ENCODE results near the gene TRAPPC6A. TPM values are rescaled to one million over a fixed set of nuclear protein-coding genes. Genes with fewer than 3 reads are reported as not detected.

The TRAPPC6A gene
- total RNA-seq, 1 donor from 2014 or later: 19.0 TPM

DNA sequence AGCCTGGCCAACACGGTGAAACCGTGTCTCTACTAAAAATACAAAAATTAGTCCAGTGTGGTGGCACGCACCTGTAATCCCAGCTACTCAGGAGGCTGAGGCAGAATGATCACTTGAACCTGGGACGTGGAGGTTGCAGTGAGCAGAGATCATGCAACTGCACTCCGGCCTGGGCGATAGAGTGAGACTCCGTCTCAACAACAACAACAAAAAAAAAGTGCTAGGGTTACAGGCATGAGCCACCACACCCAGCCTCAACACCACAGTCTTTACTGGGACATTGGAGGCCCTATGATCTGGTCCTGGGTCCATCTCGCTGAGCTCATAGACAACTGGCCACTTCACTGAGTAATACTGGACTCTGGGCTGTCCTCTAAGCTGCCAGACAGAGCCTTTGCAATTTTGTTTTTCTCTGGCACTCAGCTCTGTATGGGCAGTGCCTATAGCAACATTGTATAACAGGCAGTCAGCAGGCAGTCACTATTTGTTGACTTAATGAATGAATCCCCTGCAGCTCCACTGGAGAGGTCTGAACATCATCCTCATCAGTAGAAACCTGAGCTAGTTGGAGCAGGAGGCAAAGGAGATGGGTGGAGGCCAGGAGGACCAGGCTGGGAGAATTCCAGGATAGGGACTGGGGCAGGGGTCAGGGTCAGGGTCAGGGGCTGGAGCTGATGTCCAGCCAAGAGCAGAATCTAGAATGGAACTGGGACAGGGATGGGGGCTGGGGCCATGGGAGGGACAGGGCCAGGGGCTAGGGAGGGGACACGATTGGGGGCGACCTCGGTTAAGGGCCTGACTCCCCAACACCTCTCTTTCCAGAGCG lies 8.7 kb upstream of the TRAPPC6A start:
- no peak for DNase-seq (ENCODE audit: low read depth in 2 of 2)

DNA sequence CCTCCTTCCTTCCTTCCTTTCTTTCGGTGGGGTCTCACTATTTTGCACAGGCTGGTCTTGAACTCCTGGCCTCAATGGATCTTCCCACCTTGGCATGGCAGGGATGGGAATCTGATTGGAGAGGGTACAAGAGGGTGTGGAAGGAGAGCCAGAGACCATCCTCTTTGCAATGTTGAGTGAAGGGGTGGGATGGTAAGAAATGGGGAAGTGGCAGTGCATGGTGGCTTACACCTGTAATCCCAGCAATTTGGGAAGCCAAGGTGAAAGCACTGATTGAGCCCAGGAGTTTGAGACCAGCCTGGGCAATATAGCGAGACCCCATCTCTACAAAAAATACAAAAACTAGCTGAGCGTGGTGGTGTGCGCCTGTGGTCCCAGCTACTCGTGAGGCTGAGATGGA lies 6.1 kb upstream of the TRAPPC6A start:
- DNase-seq (ENCODE audit: low read depth in 2 of 2): no peak

DNA sequence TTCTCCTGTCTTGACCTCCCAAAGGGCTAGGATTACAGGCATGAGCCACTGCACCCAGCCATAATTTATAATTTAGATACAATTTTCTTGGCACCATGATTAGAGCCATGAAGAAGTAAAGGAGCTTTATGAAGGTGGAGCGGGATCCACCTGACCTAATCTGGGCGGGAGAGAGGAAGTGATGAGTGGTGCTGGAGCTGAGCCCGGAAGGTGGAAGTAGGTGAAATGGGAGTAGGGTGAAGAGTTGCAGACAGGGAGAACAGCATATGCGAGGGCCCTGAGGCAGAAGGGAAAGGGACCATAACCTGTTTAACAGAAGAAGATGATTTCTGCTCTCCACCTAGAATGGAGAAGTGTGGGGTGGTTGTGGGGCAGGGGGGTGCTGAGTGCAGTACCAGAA lies 4.7 kb upstream of the TRAPPC6A start:
- no peak for DNase-seq (ENCODE audit: low read depth in 2 of 2)

DNA sequence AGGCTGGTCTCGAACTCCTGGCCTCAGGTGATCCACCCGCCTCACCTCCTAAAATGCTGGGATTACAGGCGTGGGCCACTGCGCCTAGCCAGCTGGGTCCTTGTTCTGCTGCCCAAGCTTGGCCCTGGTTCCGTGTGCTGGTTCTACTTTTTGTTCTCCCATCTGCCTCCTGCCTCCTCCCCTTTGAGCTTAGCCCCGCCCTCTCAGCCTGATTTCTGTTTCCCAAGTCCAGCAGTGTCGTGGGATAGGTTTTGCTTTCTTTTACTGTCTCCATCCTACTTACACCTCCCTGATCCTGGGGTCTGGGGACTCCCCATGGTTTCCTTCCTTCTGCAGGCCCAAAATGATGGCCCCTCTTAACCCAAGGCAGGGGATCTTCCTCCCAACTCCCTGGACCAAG lies 2.9 kb upstream of the TRAPPC6A start:
- no peak for DNase-seq (ENCODE audit: low read depth in 2 of 2)

DNA sequence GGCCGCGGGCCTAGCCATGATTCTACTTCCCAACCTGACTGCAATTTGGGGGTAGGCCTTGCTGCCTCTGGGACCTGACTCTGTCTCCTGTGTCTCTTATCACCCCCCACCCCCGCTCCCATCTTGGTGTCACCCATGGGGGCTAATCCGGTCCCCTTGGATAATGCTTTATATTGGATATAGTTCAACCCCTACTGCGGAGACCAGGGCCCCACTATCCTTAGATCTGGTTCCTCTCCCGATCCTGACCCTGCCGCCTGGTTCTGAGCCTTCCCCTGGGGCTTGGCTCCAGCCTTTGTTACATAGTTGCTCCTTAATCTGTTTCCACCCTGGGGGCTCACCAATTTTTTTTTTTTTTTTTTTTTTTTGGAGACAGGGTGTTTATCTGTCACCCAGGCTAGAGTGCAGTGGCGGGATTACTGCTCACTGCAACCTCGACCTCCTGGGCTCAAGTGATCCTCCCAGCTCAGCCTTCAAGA lies 1.9 kb upstream of the TRAPPC6A start:
- no peak for DNase-seq (ENCODE audit: low read depth in 2 of 2)

DNA sequence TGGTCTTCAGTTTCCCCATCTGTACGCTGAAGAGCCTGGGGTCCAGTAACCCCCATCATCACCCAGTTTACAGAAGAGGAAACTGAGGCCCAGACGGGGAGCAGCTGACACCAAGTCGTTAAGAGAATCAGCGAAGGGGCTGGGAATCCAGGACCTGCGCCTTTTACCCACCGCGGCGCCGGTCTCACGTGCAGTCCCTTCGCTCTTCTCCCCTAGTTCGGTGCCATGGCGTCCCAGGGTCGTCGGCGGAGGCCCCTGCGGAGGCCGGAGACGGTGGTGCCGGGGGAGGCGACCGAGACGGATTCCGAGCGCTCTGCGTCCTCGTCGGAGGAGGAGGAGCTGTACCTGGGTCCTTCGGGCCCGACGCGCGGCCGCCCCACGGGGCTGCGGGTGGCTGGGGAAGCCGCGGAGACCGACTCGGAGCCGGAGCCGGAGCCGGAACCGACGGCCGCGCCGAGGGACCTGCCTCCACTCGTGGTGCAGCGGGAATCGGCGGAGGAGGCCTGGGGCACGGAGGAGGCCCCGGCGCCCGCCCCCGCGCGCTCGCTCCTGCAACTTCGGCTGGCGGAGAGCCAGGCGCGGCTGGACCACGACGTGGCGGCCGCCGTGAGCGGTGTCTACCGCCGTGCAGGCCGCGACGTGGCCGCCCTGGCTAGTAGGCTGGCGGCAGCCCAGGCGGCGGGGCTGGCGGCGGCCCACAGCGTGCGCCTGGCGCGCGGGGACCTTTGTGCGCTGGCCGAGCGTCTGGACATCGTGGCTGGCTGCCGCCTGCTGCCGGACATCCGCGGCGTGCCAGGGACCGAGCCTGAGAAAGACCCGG lies 1.2 kb upstream of the TRAPPC6A start:
- peak in 1 of 2 donors; percentile 54 for DNase-seq (ENCODE audit: low read depth in 2 of 2)

DNA sequence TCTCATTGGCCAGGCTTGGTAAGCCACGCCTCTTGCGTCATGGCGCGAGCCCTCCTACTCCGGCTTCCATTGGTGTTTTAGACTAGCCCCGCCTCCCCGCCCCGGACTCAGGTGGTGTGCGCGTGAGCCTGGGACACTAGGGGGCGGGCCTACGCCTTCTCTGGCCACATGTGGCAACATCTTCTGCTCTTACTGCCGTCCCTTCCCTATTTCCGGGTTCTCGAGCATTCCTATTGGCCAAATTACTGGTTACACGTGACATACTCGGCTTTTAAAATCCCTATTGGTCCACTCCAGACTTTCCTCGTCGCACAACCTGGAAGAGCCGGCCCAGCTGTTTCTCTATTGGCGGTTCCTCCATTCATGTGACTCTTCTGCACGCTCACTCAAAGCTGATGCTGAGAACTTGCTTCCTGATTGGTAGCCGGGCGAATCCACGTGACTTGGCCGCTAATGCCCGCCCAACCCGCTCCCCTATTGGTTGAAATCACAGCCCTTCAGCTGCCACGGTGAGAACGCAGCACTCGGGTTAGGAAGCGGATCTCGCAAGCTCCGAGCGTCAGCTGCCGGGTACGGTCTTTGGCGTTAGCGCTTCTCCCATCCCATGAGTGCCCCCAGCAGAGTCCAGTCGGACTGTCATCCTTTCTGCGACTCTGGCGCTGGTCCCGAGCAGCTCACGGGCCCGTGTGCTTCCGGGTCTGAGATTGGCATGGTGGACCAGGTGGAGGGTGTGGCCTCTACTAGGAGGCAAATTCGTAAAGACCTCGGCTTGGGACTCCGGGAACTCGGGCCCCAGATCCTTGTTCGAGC lies 430 bp upstream of the TRAPPC6A start, which contains the start of gene BLOC1S3:
Gene BLOC1S3, plus strand, starts transcription at position 523 of the 810 bp plus-strand sequence. CDS start 513 bp downstream, outside the sequence.
- peak; percentile 100 for DNase-seq (ENCODE audit: low read depth in 2 of 2)

DNA sequence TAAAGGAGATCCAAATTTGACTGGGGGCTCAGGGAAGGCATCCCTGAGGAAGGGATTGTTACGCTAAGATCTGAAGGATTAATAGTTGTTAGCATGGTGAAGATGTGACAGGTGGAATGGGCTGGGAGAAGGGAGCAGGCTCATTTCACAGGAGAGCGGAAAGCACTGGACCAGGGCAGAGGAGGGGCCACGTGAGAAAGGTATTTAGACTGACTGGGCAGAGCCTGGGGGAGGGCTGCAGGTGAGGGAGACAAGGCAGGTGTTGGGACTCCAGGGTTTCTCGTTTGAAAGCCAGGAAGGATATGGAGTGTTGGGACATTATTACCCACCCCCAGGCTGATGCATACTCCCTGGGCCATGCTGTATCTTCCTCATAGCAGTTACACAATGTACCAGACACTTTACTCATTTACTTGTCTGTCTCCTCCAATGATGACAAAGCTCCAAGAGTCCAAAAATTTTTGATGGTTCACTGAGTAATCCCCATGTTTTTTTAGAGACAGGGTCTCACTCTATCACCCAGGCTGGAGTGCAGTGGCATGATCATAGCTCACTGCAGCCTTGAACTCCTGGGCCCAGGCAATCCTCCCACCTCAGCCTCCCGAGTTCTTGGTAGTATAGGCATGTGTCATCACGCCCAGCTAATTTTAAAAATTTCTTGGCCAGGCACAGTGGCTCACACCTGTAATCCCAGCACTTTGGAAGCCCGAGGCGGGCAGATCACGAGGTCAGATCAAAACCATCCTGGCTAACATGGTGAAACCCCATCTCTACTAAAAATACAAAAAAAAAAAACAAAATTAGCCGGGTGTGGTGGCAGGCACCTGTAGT lies 2.3 kb downstream of the TRAPPC6A start:
- DNase-seq (ENCODE audit: low read depth in 2 of 2): no peak

DNA sequence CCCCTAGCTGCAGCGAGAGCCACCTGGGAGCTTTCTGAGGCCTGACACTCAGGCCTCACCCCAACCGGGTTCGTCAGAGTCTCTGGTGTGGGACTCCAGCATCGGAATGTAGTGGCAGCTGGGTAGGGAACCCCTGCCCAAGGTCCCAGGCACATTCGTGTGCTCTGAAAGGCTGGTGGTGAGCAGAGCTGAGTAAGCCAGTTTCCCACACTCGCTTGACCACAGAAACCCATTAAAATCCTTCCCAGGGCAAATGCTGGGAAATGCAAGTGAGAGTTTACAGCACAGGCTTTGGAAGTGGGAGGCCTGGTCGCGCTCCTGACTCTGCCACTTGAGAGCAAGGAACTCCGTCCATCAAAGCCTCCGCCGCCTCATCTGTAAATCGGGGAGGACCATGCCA lies 4.2 kb downstream of the TRAPPC6A start:
- DNase-seq (ENCODE audit: low read depth in 2 of 2): no peak

DNA sequence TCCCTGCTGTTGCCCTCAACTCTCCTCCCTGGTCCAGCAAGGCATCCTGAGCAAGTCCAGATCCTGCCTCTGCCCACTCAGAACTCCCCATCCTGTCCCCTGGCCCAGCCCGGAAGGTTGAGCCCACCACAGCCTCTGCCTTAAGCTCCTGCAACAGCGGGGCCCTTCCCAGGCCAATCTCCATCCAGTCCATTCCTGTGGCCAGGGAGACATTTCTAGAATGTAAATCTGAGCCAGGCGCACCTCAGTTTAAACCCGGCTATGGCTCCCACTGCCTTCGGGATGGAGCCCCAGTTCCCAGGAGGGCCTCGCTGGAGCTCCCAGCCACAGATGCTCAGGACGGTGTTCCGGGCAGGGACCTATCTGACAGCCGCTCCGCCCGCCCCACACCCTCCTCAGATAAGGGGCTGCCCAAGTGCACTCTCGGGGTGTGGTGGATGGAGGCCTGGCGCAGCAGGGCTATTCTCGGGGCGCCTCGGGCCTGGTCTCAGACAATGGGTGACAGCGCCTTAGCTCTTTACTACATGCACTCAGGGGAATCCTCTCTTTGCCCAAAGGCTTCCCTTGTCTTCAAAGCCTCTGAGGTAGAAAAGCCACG lies 5.3 kb downstream of the TRAPPC6A start:
- no peak for DNase-seq (ENCODE audit: low read depth in 2 of 2)

DNA sequence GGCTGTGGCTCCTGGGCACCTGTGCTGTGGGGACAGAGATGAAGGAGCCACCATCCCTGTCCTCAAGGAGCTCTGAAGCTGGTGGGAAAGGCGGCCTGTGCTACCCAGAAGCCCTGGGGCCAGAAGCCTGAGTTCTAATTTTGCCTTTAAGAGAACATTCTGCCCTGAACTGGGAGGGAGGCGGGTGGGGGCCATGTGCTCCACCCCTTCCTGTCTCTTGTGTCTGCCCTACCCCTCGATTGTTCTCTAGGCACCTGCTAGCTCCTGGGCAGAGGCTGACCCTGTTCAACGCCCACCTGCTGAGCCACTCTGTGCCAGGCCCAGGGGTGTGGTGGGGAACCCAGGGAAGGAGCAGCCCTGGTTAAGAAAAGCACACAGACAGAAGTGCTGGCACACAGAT lies 5.9 kb downstream of the TRAPPC6A start:
- DNase-seq (ENCODE audit: low read depth in 2 of 2): no peak

DNA sequence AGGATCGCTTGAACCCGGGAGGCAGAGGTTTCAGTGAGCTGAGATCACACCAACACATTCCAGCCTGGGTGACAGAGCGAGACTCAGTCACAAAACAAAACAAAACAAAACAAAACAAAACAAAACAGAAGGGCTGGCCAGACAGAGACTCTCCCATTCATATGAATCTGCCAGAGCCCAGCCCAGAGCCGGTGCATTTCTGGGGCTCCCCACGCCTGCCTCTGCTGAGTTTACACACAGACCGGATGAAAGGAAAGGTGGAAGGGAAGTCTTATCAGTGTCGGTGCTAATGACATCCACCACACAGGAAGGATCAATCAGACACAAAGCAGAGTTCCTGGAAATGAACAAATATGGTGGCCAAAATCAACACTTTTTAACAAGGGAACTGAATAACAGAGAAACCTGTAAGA lies 6.8 kb downstream of the TRAPPC6A start:
- DNase-seq (ENCODE audit: low read depth in 2 of 2): peak; percentile 77 to 87

DNA sequence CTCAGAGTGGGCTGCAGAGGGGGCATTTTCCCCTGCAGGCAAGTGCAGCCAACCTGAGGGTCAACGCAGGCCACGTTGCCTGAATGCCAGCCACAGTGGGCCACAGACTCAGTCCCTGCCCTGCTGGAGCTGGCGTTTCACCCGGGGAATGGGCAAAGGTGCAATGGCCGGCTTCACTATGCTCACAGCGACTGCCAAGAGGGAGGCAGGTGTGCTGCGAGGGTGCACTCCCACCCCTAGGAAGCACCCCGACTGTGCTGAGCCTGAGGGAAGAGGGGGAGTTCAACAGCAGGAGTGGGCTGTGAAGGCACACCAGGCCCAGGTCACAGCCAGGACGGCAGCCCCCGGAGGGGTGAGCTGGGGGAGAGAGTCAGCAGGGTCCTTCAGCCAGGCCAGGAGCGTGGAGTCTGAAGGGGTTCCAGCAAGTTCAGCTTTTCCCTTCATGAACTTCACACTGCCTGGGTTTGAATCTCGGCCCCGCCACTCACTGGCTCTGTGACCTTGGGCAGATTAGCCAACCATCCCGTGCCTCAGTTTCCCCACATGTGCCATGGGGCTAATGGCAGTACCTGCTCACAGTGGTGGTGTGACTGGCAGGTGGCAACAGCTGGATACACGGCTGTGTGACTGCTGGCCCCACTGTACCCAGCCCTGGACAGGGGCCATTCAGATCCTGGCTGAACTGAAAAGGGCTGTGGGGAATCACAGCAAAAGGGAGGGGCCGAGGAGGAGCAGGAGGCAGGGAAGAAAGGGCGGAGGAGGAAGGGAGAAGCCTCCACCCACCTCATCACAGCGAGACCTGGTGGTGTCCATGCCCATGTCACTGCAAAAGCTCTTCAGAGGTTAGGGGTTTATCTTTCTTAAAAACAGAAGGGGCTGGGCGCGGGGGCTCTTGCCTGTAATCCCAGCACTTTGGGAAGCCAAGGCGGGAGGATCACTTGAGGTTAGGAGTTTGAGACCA lies 7.6 kb downstream of the TRAPPC6A start:
- no peak for DNase-seq (ENCODE audit: low read depth in 2 of 2)

DNA sequence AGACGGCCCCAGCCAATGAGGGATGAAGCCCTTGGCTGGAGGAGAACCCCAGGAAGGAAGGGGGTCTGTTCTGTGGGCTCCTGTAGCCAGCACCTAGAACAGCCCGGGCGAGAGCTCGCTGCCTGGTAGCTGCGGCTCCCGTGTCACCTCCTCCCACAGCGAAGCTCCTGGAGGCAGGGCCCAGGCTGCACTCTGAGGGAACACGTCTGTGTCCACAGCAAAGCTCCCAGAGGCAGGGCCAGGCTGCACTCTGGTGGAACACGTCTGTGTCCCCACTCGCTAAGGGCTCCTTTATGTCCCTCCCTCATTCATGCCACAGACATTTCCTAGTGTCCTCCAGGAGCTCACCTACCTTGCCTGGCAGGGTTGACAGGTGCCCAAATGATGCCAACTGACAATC lies 8.4 kb downstream of the TRAPPC6A start:
- DNase-seq (ENCODE audit: low read depth in 2 of 2): no peak

DNA sequence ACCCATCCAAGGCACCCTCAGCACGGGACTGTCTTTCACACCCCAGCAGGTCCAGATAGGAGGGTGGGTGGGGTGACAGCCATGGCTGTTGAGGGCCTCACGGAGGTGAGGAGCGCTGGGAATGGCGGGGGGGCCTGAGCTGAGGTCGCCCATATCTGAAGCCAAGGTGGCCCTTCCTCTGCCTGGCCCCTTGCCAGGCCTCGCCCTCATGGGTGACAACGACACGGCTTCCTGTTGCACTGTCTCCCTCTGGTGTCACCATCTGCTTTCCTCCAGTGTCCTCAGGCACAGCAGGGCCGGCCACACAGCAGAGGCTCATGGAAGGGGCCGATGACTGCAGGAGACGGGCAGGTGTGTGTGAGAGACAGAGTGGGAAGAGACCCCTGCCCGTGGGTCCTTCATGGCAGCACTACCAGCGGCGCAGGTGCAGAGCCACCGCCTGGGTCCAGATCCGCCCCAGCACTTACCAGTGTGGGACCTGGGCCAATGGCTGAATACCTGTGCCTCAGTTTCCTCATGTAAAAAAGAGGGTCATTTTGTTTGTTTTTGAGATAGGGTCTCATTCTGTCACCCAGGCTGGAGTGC lies 9.2 kb downstream of the TRAPPC6A start:
- no peak for DNase-seq (ENCODE audit: low read depth in 2 of 2)

DNA sequence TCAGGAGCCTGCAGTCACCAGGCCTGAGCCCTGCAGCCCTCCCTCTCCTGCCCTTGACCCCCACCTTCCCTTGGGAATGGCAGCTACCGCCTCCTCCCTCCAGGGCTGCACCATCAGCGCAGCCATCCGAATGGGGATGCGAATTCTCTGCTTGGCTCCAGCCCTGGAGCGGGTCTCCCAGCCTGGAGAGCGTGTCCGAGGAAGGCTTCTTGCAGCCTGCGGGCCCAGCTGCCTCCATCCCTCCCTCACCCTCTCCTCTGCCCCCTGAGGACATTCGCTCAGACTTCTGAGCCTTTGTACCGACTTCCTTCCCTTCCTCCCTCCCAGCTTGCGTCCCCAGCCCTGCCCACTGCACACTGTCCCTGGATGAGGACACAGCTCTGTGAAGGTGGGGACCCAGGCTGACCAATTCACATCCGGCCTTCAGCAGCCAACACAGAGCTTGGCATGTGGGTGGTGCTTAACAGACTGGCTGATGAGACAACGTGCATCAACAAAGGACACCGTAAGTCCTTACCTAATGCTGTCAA lies 11.2 kb downstream of the TRAPPC6A start:
- peak in 1 of 2 donors; percentile 43 for DNase-seq (ENCODE audit: low read depth in 2 of 2)

DNA sequence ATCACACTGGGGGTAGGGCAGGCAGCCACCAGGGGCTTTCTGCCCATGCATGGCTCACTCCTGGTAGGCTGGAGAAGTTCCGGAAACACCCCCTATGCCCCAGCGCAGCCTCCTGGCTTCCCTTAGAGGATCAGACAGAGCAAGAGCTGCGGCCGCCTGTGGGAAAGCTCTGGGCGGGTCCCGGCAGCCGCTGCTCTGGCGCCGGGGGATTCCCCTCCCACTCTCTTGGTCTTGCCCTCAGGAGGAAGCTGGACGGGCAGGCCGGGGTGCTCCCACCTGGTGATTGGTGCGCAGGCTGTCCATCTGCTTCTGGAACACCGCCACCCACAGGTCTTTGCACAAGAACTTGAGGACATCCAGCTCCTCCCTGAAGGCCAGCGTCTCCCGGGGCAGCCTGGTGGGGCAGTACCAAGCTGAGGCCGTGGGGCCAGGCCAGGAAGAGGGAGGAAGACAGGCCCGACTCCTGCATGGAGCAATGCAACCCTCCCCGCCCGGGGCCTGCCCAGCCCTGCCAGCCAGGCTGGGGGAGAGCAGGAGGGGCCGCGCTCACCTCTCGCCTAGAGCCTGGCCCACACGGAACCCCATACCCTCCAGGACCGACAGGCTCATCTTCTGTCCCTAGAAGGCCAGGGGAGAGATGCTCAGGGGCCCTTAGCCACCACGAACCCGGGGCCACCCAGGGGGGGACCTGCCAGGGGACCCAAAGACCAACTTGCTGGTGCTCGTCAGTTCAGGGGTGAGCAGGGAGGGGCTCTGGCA lies 13.3 kb downstream of the TRAPPC6A start:
- DNase-seq (ENCODE audit: low read depth in 2 of 2): peak in 1 of 2 donors; percentile 56
